Lower lobe of right lung (tissue), 2 donors: ENCODE results near the gene EZH2. TPM values are rescaled to one million over a fixed set of nuclear protein-coding genes. Genes with fewer than 3 reads are reported as not detected.

ENCODE experiments used
- ATAC-seq, 2 donors: fragments of 200-7000 bp; cut with Tn5 transposase; one replicate each; pipeline ENCODE4 v1.9.1; 2020 to 2022; ENCODE audit warnings: mild to moderate bottlenecking in 2 of 2, moderate library complexity in 2 of 2
- DNase-seq: peaks from one replicate; pipeline ENCODE4 v3.0.0-alpha.2; 2020
- H3K27ac ChIP-seq: fragments of 200-600 bp; one replicate; pipeline ENCODE4 v1.8.0; 2022
- H3K27me3 ChIP-seq: fragments of 200-600 bp; one replicate; pipeline ENCODE4 v1.8.0; 2022; ENCODE audit warnings: low read depth
- H3K36me3 ChIP-seq: fragments of 200-600 bp; one replicate; pipeline ENCODE4 v1.8.0; 2022; ENCODE audit warnings: mild to moderate bottlenecking
- H3K4me1 ChIP-seq: fragments of 200-600 bp; one replicate; pipeline ENCODE4 v1.8.0; 2022
- H3K4me3 ChIP-seq: fragments of 200-600 bp; one replicate; pipeline ENCODE4 v1.8.0; 2022; ENCODE audit warnings: mild to moderate bottlenecking
- H3K9me3 ChIP-seq: fragments of 200-600 bp; one replicate; pipeline ENCODE4 v1.8.0; 2022
- CTCF ChIP-seq: fragments of 200-600 bp; IDR thresholded peaks from one replicate; pipeline ENCODE4 v1.8.0; 2022; ENCODE audit warnings: antibody characterized with exemption, mild to moderate bottlenecking
- intact Hi-C: fragments of 100-400 bp; cut with DNase I; formaldehyde crosslinking; loops from one replicate; pipeline ENCODE4 v1.11.0; 2022
- total RNA-seq: library from RNA; stranded (reverse); fragmentation: NEBNext Ultra II Directional; extraction: Animal tissue kit (Norgen Biotek cat#: 25700); gene quantifications from one replicate; pipeline ENCODE4 v1.2.1, GENCODE V29; 2021
- donor health status: DM: no; HTN: yes; CAD: no; lungs with severe emphysema.

EZH2 gene
- total RNA-seq, 1 donor from 2014 or later = 3.5 TPM

- H3K27ac ChIP-seq = no peak overlapping the region
- TF ChIP-seq CTCF = no peak
- no peak overlapping the region for H3K4me3 ChIP-seq
- DNase-seq (no peak), ATAC-seq (no peak)
- no peaks in the 10 kb centered on the region for H3K4me1 ChIP-seq
- H3K9me3 ChIP-seq = no peaks in the 10 kb centered on the region
- H3K36me3 ChIP-seq = no peaks in the 10 kb centered on the region
- intact Hi-C loops = no loop called here
- no peaks in the 10 kb centered on the region for H3K27me3 ChIP-seq
Observed at GRCh38 chr7:148821422-148821821, 62.7 kb downstream of the EZH2 start.

GRCh38 chr7:148819697-148820360 lies 64.3 kb downstream of the EZH2 start:
- no peak for ATAC-seq
- no peak for DNase-seq

GRCh38 chr7:148815612-148816011 lies 68.5 kb downstream of the EZH2 start:
- H3K27me3 ChIP-seq = no peaks in the 10 kb centered on the region
- ATAC-seq (no peak), DNase-seq (no peak)
- no peaks in the 10 kb centered on the region for H3K9me3 ChIP-seq
- no peak for TF ChIP-seq CTCF
- no peak overlapping the region for H3K4me3 ChIP-seq
- no peaks in the 10 kb centered on the region for H3K4me1 ChIP-seq
- intact Hi-C loops = no loop called here
- no peaks in the 10 kb centered on the region for H3K36me3 ChIP-seq
- no peak overlapping the region for H3K27ac ChIP-seq

More at GRCh38 chr7:148819697-148820360, 64.3 kb downstream of the EZH2 start:
- Histone ChIP-seq H3K36me3 (no peaks in the 10 kb centered on the region), H3K4me1 (no peaks in the 10 kb centered on the region), H3K9me3 (no peaks in the 10 kb centered on the region), H3K4me3 (no peak overlapping the region), H3K27ac (no peak overlapping the region), H3K27me3 (no peaks in the 10 kb centered on the region)
- intact Hi-C loops = no loop called here
- no peak for TF ChIP-seq CTCF

- H3K9me3 ChIP-seq = no peaks in the 10 kb centered on the region
- H3K4me3 ChIP-seq = no peak overlapping the region
- intact Hi-C loops = no loop called here
- H3K27me3 ChIP-seq = no peaks in the 10 kb centered on the region
- H3K4me1 ChIP-seq = no peaks in the 10 kb centered on the region
- no peak overlapping the region for H3K27ac ChIP-seq
- peaks cover 3% of the 10 kb centered on the region for H3K36me3 ChIP-seq
- DNase-seq (no peak), ATAC-seq (no peak)
- TF ChIP-seq CTCF = no peak
Observed at GRCh38 chr7:148814922-148815559, 69.0 kb downstream of the EZH2 start.

- H3K27ac ChIP-seq = no peak overlapping the region
- no peak overlapping the region for H3K4me3 ChIP-seq
- TF ChIP-seq CTCF = no peak
- ATAC-seq (no peak), DNase-seq (no peak)
- peaks cover 5% of the 10 kb centered on the region for H3K36me3 ChIP-seq
- no peaks in the 10 kb centered on the region for H3K4me1 ChIP-seq
- intact Hi-C loops = no loop called here
- no peaks in the 10 kb centered on the region for H3K9me3 ChIP-seq
- no peaks in the 10 kb centered on the region for H3K27me3 ChIP-seq
Observed at GRCh38 chr7:148813890-148814289, 70.2 kb downstream of the EZH2 start.
